Type B pancreatic cell (in vitro differentiated cells): Measurements from ENCODE around the gene S100A8. TPM values are rescaled to one million over a fixed set of nuclear protein-coding genes. Genes with fewer than 3 reads are reported as not detected.
A peak's percentile ranks its signal among the peaks of the same experiment; 100 is the strongest.

Experiments
- DNase-seq: peaks from one replicate; pipeline ENCODE4 v3.0.0; 2021; ENCODE audit warnings: mixed read lengths; ENCODE audit not compliant: unreplicated experiment; ENCODE audit errors: extremely low spot score
- H3K27ac Mint-ChIP-seq: 2 replicates; pipeline ENCODE4 v1.8.0; 2021; ENCODE audit warnings: mild to moderate bottlenecking, mixed read lengths
- H3K27me3 Mint-ChIP-seq: 2 replicates; pipeline ENCODE4 v1.8.0; 2021; ENCODE audit warnings: mixed read lengths
- H3K36me3 Mint-ChIP-seq: 2 replicates; pipeline ENCODE4 v1.8.0; 2021; ENCODE audit warnings: mixed read lengths
- H3K4me1 Mint-ChIP-seq: one replicate; pipeline ENCODE4 v1.8.0; 2021; ENCODE audit warnings: mixed read lengths; ENCODE audit not compliant: unreplicated experiment
- H3K4me3 Mint-ChIP-seq: 2 replicates; pipeline ENCODE4 v1.8.0; 2021; ENCODE audit warnings: mild to moderate bottlenecking, mixed read lengths
- H3K9me3 Mint-ChIP-seq: 2 replicates; pipeline ENCODE4 v1.8.0; 2021; ENCODE audit warnings: mixed read lengths
- CTCF ChIP-seq: fragments of 200-600 bp; sonication (generic); conservative IDR thresholded peaks from 2 replicates; pipeline ENCODE4 v1.5.0; 2021; ENCODE audit warnings: antibody characterized with exemption, mild to moderate bottlenecking
- total RNA-seq: library from RNA; stranded (reverse); gene quantifications from 2 replicates; pipeline ENCODE4 v1.2.1, GENCODE V29; 2021; ENCODE audit warnings: low replicate concordance

Gene S100A8
- total RNA-seq, 1 donor from 2014 or later, result 667 TPM

- no peak for DNase-seq
- H3K27me3 Mint-ChIP-seq, result peaks cover 2% of the 10 kb centered on the region
- no peak for TF ChIP-seq CTCF
Observed at GRCh38 chr1:153372571-153372970, 18.3 kb downstream of the S100A8 start.

GRCh38 chr1:153371231-153371630 lies 19.6 kb downstream of the S100A8 start:
- no peak for TF ChIP-seq CTCF
- no peaks in the 10 kb centered on the region for H3K4me1 Mint-ChIP-seq
- no peak overlapping the region for H3K27ac Mint-ChIP-seq
- no peaks in the 10 kb centered on the region for H3K36me3 Mint-ChIP-seq
- H3K9me3 Mint-ChIP-seq, result no peaks in the 10 kb centered on the region
- no peak for DNase-seq
- no peak overlapping the region for H3K4me3 Mint-ChIP-seq
- peaks cover 2% of the 10 kb centered on the region for H3K27me3 Mint-ChIP-seq

More at GRCh38 chr1:153372571-153372970, 18.3 kb downstream of the S100A8 start:
- no peaks in the 10 kb centered on the region for H3K9me3 Mint-ChIP-seq
- H3K4me1 Mint-ChIP-seq, result no peaks in the 10 kb centered on the region
- H3K36me3 Mint-ChIP-seq, result no peaks in the 10 kb centered on the region
- H3K27ac Mint-ChIP-seq, result no peak overlapping the region
- H3K4me3 Mint-ChIP-seq, result no peak overlapping the region

DNA sequence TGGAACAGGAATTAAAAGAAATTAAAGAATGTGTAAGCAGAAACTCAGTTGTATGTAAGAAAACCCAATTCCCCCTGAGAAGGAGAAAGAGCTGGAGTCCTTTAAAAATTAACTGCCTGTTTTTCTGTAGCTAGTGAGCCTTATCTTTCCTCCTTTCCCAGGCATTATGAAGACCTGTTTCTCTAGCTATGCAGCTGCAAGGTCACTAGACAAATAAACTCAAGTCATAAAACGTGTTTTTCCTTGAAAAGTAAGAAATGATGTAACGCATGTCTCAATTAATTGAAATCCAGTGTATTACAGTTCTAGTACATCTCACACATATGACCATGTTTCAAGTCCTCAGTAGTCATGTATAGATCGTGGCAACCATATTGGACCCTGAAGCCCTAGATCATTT lies 20.7 kb downstream of the S100A8 start:
- H3K36me3 Mint-ChIP-seq, result no peaks in the 10 kb centered on the region
- H3K27me3 Mint-ChIP-seq, result peaks cover 8% of the 10 kb centered on the region
- no peak overlapping the region for H3K4me3 Mint-ChIP-seq
- H3K4me1 Mint-ChIP-seq, result peaks cover 3% of the 10 kb centered on the region
- no peak for TF ChIP-seq CTCF
- DNase-seq, result no peak
- H3K9me3 Mint-ChIP-seq, result no peaks in the 10 kb centered on the region
- H3K27ac Mint-ChIP-seq, result peak overlapping the region; percentile 75

DNA sequence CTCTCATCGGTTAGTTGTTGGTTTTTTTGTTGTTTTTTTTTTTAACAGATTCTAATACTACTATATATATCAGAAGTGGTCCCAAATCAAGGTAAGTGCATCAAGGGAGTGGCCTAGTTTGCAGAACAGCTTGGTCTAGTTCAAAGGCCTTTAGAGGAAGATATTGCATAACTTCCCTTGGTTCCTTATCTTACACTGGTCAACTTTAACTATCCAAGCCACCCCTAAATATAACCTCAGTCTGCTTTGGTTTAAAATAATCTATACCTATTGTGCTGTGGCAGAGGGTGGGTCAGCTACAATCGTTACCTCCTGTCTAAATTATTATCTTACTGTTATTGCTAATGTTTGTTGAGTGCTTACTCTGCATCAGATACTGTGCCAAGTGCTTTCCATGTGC lies 22.4 kb downstream of the S100A8 start:
- no peak for DNase-seq
- Mint-ChIP-seq H3K27ac (no peak overlapping the region), H3K4me1 (peaks cover 3% of the 10 kb centered on the region), H3K4me3 (no peak overlapping the region), H3K9me3 (no peaks in the 10 kb centered on the region), H3K27me3 (peaks cover 8% of the 10 kb centered on the region), H3K36me3 (no peaks in the 10 kb centered on the region)
- no peak for TF ChIP-seq CTCF

GRCh38 chr1:153367090-153367489 lies 23.8 kb downstream of the S100A8 start:
- Mint-ChIP-seq H3K27me3 (peaks cover 8% of the 10 kb centered on the region), H3K36me3 (no peaks in the 10 kb centered on the region), H3K4me1 (peaks cover 3% of the 10 kb centered on the region), H3K4me3 (no peak overlapping the region), H3K9me3 (no peaks in the 10 kb centered on the region), H3K27ac (no peak overlapping the region)
- TF ChIP-seq CTCF, result no peak
- DNase-seq, result no peak

DNA sequence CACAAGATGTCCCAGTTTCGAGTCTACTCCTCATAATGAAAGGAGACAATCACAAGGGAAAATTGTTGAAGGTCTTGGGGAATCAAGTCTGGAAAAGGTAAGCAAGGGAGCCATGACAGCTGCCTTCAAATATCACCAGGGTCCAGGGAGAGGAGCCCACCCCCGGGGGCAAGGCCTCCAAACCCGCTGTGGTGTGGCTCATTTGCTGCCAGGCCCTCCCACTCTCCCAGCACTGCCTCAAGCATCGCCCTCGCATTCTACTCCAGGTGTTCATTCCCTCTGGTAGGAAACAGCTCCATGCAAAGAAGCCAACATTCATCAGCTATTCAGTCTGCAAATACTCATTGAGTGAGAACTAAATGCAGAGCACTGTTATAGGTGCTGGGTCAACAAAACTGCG lies 24.6 kb downstream of the S100A8 start:
- H3K4me1 Mint-ChIP-seq, result peaks cover 3% of the 10 kb centered on the region
- no peak overlapping the region for H3K4me3 Mint-ChIP-seq
- H3K27me3 Mint-ChIP-seq, result peaks cover 8% of the 10 kb centered on the region
- TF ChIP-seq CTCF, result no peak
- H3K9me3 Mint-ChIP-seq, result no peaks in the 10 kb centered on the region
- no peak for DNase-seq
- H3K27ac Mint-ChIP-seq, result peak overlapping the region; percentile 97
- H3K36me3 Mint-ChIP-seq, result no peaks in the 10 kb centered on the region
